Activated naive CD4-positive, alpha-beta T cell treated with anti-CD3 and anti-CD28 coated beads, Interleukin-2, amount 10 ng/mL, durations not matched to agents 7 days and 5 days (primary cell): ENCODE measurements around the gene SCUBE2.
A peak's percentile ranks its signal among the peaks of the same experiment; 100 is the strongest.

Experiments used
- CTCF ChIA-PET: fragments of 350-600 bp; sonication (Branson Sonifier 250); formaldehyde crosslinking; loops from one replicate; lab custom pipeline; 2021; ENCODE audit warnings: antibody characterized with exemption; lab: Charles Lee
- DNase-seq: peaks from one replicate; pipeline ENCODE4 v3.0.0-alpha.2; 2020
- H3K27ac Mint-ChIP-seq: one replicate; pipeline ENCODE4 v1.8.0; 2021; ENCODE audit warnings: mild to moderate bottlenecking, moderate library complexity, mixed read lengths
- H3K27me3 Mint-ChIP-seq: one replicate; pipeline ENCODE4 v1.8.0; 2021; ENCODE audit warnings: mild to moderate bottlenecking, mixed read lengths
- H3K36me3 Mint-ChIP-seq: one replicate; pipeline ENCODE4 v1.8.0; 2021; ENCODE audit warnings: mixed read lengths
- H3K4me1 Mint-ChIP-seq: one replicate; pipeline ENCODE4 v1.8.0; 2021; ENCODE audit warnings: mixed read lengths
- H3K4me3 Mint-ChIP-seq: one replicate; pipeline ENCODE4 v1.8.0; 2021; ENCODE audit warnings: mild to moderate bottlenecking, moderate library complexity, mixed read lengths
- H3K9me3 Mint-ChIP-seq: one replicate; pipeline ENCODE4 v1.8.0; 2021; ENCODE audit warnings: mixed read lengths

SCUBE2 gene

GRCh38 chr11:9091044-9091922 lies at the start of gene SCUBE2:
Gene SCUBE2, minus strand, starts transcription at chr11:9091599. Its CDS starts 71 bp downstream, at chr11:9091528.
- H3K36me3 Mint-ChIP-seq, result no peaks in the 10 kb centered on the region

GRCh38 chr11:9141186-9141585 lies 49.8 kb upstream of the SCUBE2 start:
- no peak overlapping the region for H3K27ac Mint-ChIP-seq
- H3K4me1 Mint-ChIP-seq, result peaks cover 33% of the 10 kb centered on the region

More at GRCh38 chr11:9091044-9091922, at the start of gene SCUBE2:
- Mint-ChIP-seq H3K4me1 (peaks cover 11% of the 10 kb centered on the region), H3K9me3 (no peaks in the 10 kb centered on the region), H3K27ac (no peak within 1 kb of the TSS), H3K4me3 (peak within 1 kb of the TSS; percentile 29), H3K27me3 (peaks cover 77% of the 10 kb centered on the region)
- DNase-seq, result no peak
- CTCF ChIA-PET, result no interaction called here

GRCh38 chr11:9139628-9140357 lies 48.4 kb upstream of the SCUBE2 start:
- CTCF ChIA-PET, result interaction anchor here (0.7 to 6.3 kb wide), 8 partner anchors 11 to 396 kb away, joined by 3 to 158 read pairs (median 3); a partner anchor contains a TSS
- Mint-ChIP-seq H3K36me3 (peaks cover 50% of the 10 kb centered on the region), H3K27me3 (no peaks in the 10 kb centered on the region), H3K27ac (no peak overlapping the region), H3K4me3 (no peak overlapping the region), H3K4me1 (peaks cover 28% of the 10 kb centered on the region), H3K9me3 (no peaks in the 10 kb centered on the region)
- DNase-seq, result no peak

More at GRCh38 chr11:9141186-9141585, 49.8 kb upstream of the SCUBE2 start:
- H3K36me3 Mint-ChIP-seq, result peaks cover 57% of the 10 kb centered on the region
- H3K9me3 Mint-ChIP-seq, result no peaks in the 10 kb centered on the region
- no peak overlapping the region for H3K4me3 Mint-ChIP-seq
- DNase-seq, result no peak
- CTCF ChIA-PET, result interaction anchor here (0.6 to 6.3 kb wide), 4 partner anchors 13 to 366 kb away, joined by 3 to 158 read pairs (median 4); no protein-coding TSS in a partner anchor
- H3K27me3 Mint-ChIP-seq, result no peaks in the 10 kb centered on the region

- Mint-ChIP-seq H3K36me3 (peaks cover 42% of the 10 kb centered on the region), H3K27me3 (no peaks in the 10 kb centered on the region), H3K9me3 (no peaks in the 10 kb centered on the region), H3K27ac (no peak overlapping the region), H3K4me1 (peaks cover 26% of the 10 kb centered on the region), H3K4me3 (no peak overlapping the region)
- CTCF ChIA-PET, result interaction anchor here (0.9 to 6.3 kb wide), 20 partner anchors 11 to 368 kb away, joined by 3 to 158 read pairs (median 5); partner anchors contain the start of gene TMEM9B
- DNase-seq, result no peak
Measured at GRCh38 chr11:9138612-9139579, 47.5 kb upstream of the SCUBE2 start.

- Mint-ChIP-seq H3K4me3 (no peak overlapping the region), H3K36me3 (peaks cover 36% of the 10 kb centered on the region), H3K27ac (no peak overlapping the region), H3K27me3 (no peaks in the 10 kb centered on the region), H3K9me3 (no peaks in the 10 kb centered on the region), H3K4me1 (peaks cover 26% of the 10 kb centered on the region)
- DNase-seq, result no peak
- CTCF ChIA-PET, result interaction anchor here (0.7 to 6.3 kb wide), 37 partner anchors 9 to 450 kb away, joined by 3 to 158 read pairs (median 4); partner anchors contain the start of gene TMEM9B
Measured at GRCh38 chr11:9138133-9138453, 46.7 kb upstream of the SCUBE2 start.

- DNase-seq, result peak; percentile 77
- peaks cover 30% of the 10 kb centered on the region for H3K36me3 Mint-ChIP-seq
- H3K4me1 Mint-ChIP-seq, result peaks cover 26% of the 10 kb centered on the region
- no peak overlapping the region for H3K4me3 Mint-ChIP-seq
- no peaks in the 10 kb centered on the region for H3K9me3 Mint-ChIP-seq
- CTCF ChIA-PET, result interaction anchor here (0.6 to 6.3 kb wide), 48 partner anchors 9 to 943 kb away, joined by 3 to 158 read pairs (median 4); partner anchors contain the start of gene TMEM9B
- peak overlapping the region; percentile 68 for H3K27ac Mint-ChIP-seq
- H3K27me3 Mint-ChIP-seq, result no peaks in the 10 kb centered on the region
Measured at GRCh38 chr11:9137293-9138132, 46.1 kb upstream of the SCUBE2 start.

GRCh38 chr11:9136741-9137140 lies 45.3 kb upstream of the SCUBE2 start:
- Mint-ChIP-seq H3K9me3 (no peaks in the 10 kb centered on the region), H3K4me1 (peaks cover 26% of the 10 kb centered on the region), H3K27me3 (no peaks in the 10 kb centered on the region), H3K36me3 (peaks cover 26% of the 10 kb centered on the region), H3K27ac (no peak overlapping the region), H3K4me3 (no peak overlapping the region)
- DNase-seq, result no peak
- CTCF ChIA-PET, result interaction anchor here (0.8 to 6.3 kb wide), 17 partner anchors 8 to 448 kb away, joined by 3 to 158 read pairs (median 4); partner anchors contain the start of gene TMEM9B

- Mint-ChIP-seq H3K27ac (no peak overlapping the region), H3K27me3 (no peaks in the 10 kb centered on the region), H3K36me3 (peaks cover 16% of the 10 kb centered on the region), H3K4me1 (peaks cover 20% of the 10 kb centered on the region), H3K9me3 (no peaks in the 10 kb centered on the region), H3K4me3 (no peak overlapping the region)
- DNase-seq, result no peak
- CTCF ChIA-PET, result interaction anchor here (0.8 to 2.1 kb wide), 3 partner anchors 12 to 174 kb away, joined by 3 to 10 read pairs (median 5); no protein-coding TSS in a partner anchor
Measured at GRCh38 chr11:9133956-9134355, 42.6 kb upstream of the SCUBE2 start.

- Mint-ChIP-seq H3K9me3 (no peaks in the 10 kb centered on the region), H3K4me1 (peaks cover 7% of the 10 kb centered on the region), H3K4me3 (no peak overlapping the region), H3K27ac (no peak overlapping the region), H3K36me3 (peaks cover 12% of the 10 kb centered on the region), H3K27me3 (no peaks in the 10 kb centered on the region)
- CTCF ChIA-PET, result interaction anchor here (0.9 to 1.8 kb wide), 2 partner anchors 8 to 117 kb away, joined by 3 to 10 read pairs; no protein-coding TSS in a partner anchor
- DNase-seq, result no peak
Measured at GRCh38 chr11:9132203-9132878, 40.9 kb upstream of the SCUBE2 start.

- peaks cover 3% of the 10 kb centered on the region for H3K36me3 Mint-ChIP-seq
- no peak for DNase-seq
- no peak overlapping the region for H3K4me3 Mint-ChIP-seq
- no peaks in the 10 kb centered on the region for H3K9me3 Mint-ChIP-seq
- no peaks in the 10 kb centered on the region for H3K27me3 Mint-ChIP-seq
- CTCF ChIA-PET, result interaction anchor here (0.7 to 1.2 kb wide), 2 partner anchors 32 to 215 kb away, joined by 3 read pairs; no protein-coding TSS in a partner anchor
- H3K27ac Mint-ChIP-seq, result no peak overlapping the region
- peaks cover 11% of the 10 kb centered on the region for H3K4me1 Mint-ChIP-seq
Measured at GRCh38 chr11:9130297-9130696, 38.9 kb upstream of the SCUBE2 start.

- H3K36me3 Mint-ChIP-seq, result peaks cover 3% of the 10 kb centered on the region
- CTCF ChIA-PET, result no interaction called here
- no peaks in the 10 kb centered on the region for H3K9me3 Mint-ChIP-seq
- H3K27me3 Mint-ChIP-seq, result peaks cover 4% of the 10 kb centered on the region
- no peak overlapping the region for H3K27ac Mint-ChIP-seq
- peaks cover 11% of the 10 kb centered on the region for H3K4me1 Mint-ChIP-seq
- no peak overlapping the region for H3K4me3 Mint-ChIP-seq
- no peak for DNase-seq
Measured at GRCh38 chr11:9126636-9127035, 35.2 kb upstream of the SCUBE2 start.
